ENCODE measurements around the gene YEATS4. TPM values are rescaled to one million over a fixed set of nuclear protein-coding genes. Genes with fewer than 3 reads are reported as not detected.
A peak's percentile ranks its signal among the peaks of the same experiment; 100 is the strongest.

The YEATS4 gene
- polyA plus RNA-seq, 2 of the 4 experiments (the other 2 are of a cell fraction) = 41.7 to 70.1 TPM

- TF ChIP-seq PHF8 (IDR thresholded peaks at IDR 0.05; ENCODE audit: borderline replicate concordance, low read depth) (no peak), TP53 (CRISPR knock-in tag; IDR thresholded peaks at IDR 0.05) (no peak), ZC3H11A (IDR thresholded peaks at IDR 0.05) (no peak), CHD4 (IDR thresholded peaks at IDR 0.05; ENCODE audit: borderline replicate concordance) (no peak), E2F6 (IDR thresholded peaks at IDR 0.05; ENCODE audit: borderline replicate concordance, low read depth) (0 out of 2 replicates have a peak, but pooled peaks have one; percentile 27), CEBPB (IDR thresholded peaks at IDR 0.05) (peak in 1 of 2 experiments; percentile 70; a peak in 2 of 4 replicates), MAZ (IDR thresholded peaks at IDR 0.05; ENCODE audit: borderline replicate concordance, low read depth, low read length) (no peak), USF2 (IDR thresholded peaks at IDR 0.05) (no peak)
These were observed 46.0 kb downstream of the YEATS4 start (continued) for GRCh38 chr12:69405566-69405865.

- CTCF ChIA-PET = interaction anchor here (1.5 kb wide), 1 partner anchor 16 kb away, joined by 3 read pairs; no protein-coding TSS in a partner anchor
- Histone ChIP-seq H3K9me3 (peaks cover 8% of the 10 kb centered on the region; the same call in 1 of the 3 replicates), H3K27ac (peak overlapping the region; percentile 93 to 99), H3K4me1 (peaks cover 30% of the 10 kb centered on the region), H3K4me3 (no peak overlapping the region; the same call in 2 of the 3 replicates), H3K4me2 (peak overlapping the region; percentile 78)
- POLR2A ChIA-PET = no interaction called here
- FAIRE-seq (peak; percentile 32), DNase-seq (ENCODE audit: low read depth in 1 of 2, low spot score in 1 of 2) (no peak), ATAC-seq (no peak)
- TF ChIP-seq MAX (IDR thresholded peaks at IDR 0.05) = no peak
- TF ChIP-seq EHMT2 (IDR thresholded peaks at IDR 0.05; ENCODE audit: low read depth) = no peak
- no peak for TF ChIP-seq POLR2AphosphoS2 (conservative IDR thresholded peaks at IDR 0.05; ENCODE audit: low read length)
- TF ChIP-seq NR3C1 (IDR thresholded peaks at IDR 0.05) = no peak
- no peak for TF ChIP-seq CBX2 (IDR thresholded peaks at IDR 0.05; ENCODE audit: borderline replicate concordance, low read depth)
- no peak for TF ChIP-seq JUNB (IDR thresholded peaks at IDR 0.05)
- WGBS (ENCODE audit: missing lambda C conversion rate) = 71% methylated on average over 2 of the region's 2 CpGs
These were observed 46.7 kb downstream of the YEATS4 start for GRCh38 chr12:69406217-69406616.

- no peak for TF ChIP-seq MAFK (IDR thresholded peaks at IDR 0.05; ENCODE audit: partially characterized antibody)
- TF ChIP-seq EHF (CRISPR knock-in tag; IDR thresholded peaks at IDR 0.05) = no peak
- no peak for TF ChIP-seq TFCP2L1 (CRISPR knock-in tag; IDR thresholded peaks at IDR 0.05)
- no peak for TF ChIP-seq FOXS1 (CRISPR knock-in tag; IDR thresholded peaks at IDR 0.05)
- no peak for TF ChIP-seq USF2 (IDR thresholded peaks at IDR 0.05)
- no peak for TF ChIP-seq RFX5 (IDR thresholded peaks at IDR 0.05)
- TF ChIP-seq ZSCAN20 (CRISPR knock-in tag; IDR thresholded peaks at IDR 0.05) = no peak
- no peak for TF ChIP-seq CBX2 (IDR thresholded peaks at IDR 0.05; ENCODE audit: borderline replicate concordance, low read depth)
- no peak for TF ChIP-seq EP300 (IDR thresholded peaks at IDR 0.05)
- TF ChIP-seq JUN (IDR thresholded peaks at IDR 0.05) = no peak
- TF ChIP-seq SREBF2 (IDR thresholded peaks at IDR 0.05) = no peak
- no peak for TF ChIP-seq BCL3 (IDR thresholded peaks at IDR 0.05)
- H3K4me1 ChIP-seq = peaks cover 19% of the 10 kb centered on the region
- POLR2A ChIA-PET = no interaction called here
- no peak overlapping the region for H3K4me2 ChIP-seq
- CTCF ChIA-PET = interaction anchor here (1.0 kb wide), 1 partner anchor 21 kb away, joined by 5 read pairs; no protein-coding TSS in a partner anchor
- FAIRE-seq (no peak), ATAC-seq (no peak), DNase-seq (ENCODE audit: low read depth in 1 of 2, low spot score in 1 of 2) (no peak)
- H3K4me3 ChIP-seq = no peak overlapping the region
- H3K27ac ChIP-seq = no peak overlapping the region
- WGBS (ENCODE audit: missing lambda C conversion rate) = 87% methylated on average over 9 of the region's 9 CpGs
- H3K9me3 ChIP-seq = no peaks in the 10 kb centered on the region
These were observed 51.0 kb downstream of the YEATS4 start for GRCh38 chr12:69410571-69410970.

All from A549 (cell line).